Measurements from ENCODE around the gene CCP110.

The CCP110 gene

DNA sequence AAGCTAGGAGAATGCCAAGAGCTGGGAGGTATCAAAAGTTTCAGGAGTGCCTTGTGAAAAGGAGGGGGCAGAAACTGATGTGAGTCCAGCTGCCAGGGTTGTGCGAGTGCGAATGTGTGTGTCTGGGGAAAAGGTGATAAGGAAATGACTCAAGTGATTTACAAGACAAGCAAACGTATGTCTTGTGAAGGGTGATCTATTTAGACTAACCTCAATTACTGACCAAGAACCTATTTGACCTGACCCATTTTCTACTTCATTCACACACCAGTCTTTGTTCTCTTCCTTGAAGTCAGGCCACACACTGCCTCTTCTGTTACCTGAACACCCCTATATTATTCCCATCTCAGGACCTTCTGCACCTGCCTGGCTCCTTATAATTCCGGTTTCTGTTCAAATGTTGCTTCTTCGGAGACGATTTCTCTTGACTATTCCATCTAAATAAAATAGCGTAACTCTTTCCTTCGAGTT is 2.8 kb upstream of the CCP110 start:
- TF ChIP-seq CTCF (IDR thresholded peaks at IDR 0.05; ENCODE audit: control insufficient read depth, extremely low read depth, insufficient read depth) = no peak
- H3K4me3 ChIP-seq (ENCODE audit: low read depth, low read length) = peak overlapping the region; percentile 83
- DNase-seq (ENCODE audit: low read depth) = no peak

GRCh38 chr16:19521471-19522396 is 2.0 kb upstream of the CCP110 start, which contains the start of gene GDE1:
TSS of gene GDE1 (minus strand) at chr16:19522098. CDS start at chr16:19521964, 134 bp downstream.
- TF ChIP-seq CTCF (IDR thresholded peaks at IDR 0.05; ENCODE audit: control insufficient read depth, extremely low read depth, insufficient read depth) = peak; percentile 56

GRCh38 chr16:19522397-19522732 is 1.4 kb upstream of the CCP110 start:
- no peak for TF ChIP-seq CTCF (IDR thresholded peaks at IDR 0.05; ENCODE audit: control insufficient read depth, extremely low read depth, insufficient read depth)
- peak overlapping the region; percentile 83 for H3K4me3 ChIP-seq (ENCODE audit: low read depth, low read length)
- no peak for DNase-seq (ENCODE audit: low read depth)

More at GRCh38 chr16:19521471-19522396, 2.0 kb upstream of the CCP110 start, which contains the start of gene GDE1:
- DNase-seq (ENCODE audit: low read depth) = peak; percentile 56
- peak within 1 kb of the TSS; percentile 83 for H3K4me3 ChIP-seq (ENCODE audit: low read depth, low read length)

GRCh38 chr16:19522760-19523159 is 982 bp upstream of the CCP110 start:
- H3K4me3 ChIP-seq (ENCODE audit: low read depth, low read length) = no peak overlapping the region
- DNase-seq (ENCODE audit: low read depth) = no peak
- TF ChIP-seq CTCF (IDR thresholded peaks at IDR 0.05; ENCODE audit: control insufficient read depth, extremely low read depth, insufficient read depth) = no peak

DNA sequence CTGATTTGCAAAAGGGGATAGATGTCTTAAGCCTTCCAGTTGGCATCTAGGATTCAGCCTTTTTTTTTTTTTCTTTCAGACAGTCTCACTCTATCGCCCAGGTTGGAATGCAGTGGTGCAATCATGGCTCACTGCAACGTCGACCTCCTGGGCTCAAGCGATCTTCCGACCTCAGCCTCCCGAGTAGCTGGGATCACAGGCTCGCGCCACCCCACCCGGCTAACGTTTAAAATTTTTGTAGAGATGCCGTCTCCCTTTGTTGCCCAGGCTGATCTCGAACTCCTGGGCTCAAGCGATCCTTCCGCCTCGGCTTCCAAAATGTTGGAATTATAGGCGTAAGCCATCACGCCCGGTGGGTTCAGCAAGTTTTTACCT is 571 bp upstream of the CCP110 start:
- H3K4me3 ChIP-seq (ENCODE audit: low read depth, low read length) = peak overlapping the region; percentile 24
- no peak for DNase-seq (ENCODE audit: low read depth)
- no peak for TF ChIP-seq CTCF (IDR thresholded peaks at IDR 0.05; ENCODE audit: control insufficient read depth, extremely low read depth, insufficient read depth)

DNA sequence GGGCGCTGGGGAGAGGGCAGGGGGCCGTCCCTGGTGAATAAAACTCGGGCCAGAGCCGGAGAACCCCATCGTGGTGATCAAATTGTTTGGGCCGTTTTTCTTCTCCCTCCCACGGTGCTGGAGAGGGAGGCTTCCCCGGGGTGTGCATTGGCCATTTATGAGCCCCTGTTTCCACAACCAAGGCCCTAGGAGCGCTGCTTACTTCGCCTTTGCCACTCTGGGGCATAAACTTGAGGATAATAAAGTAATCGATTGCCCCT is 544 bp downstream of the CCP110 start:
- TF ChIP-seq CTCF (IDR thresholded peaks at IDR 0.05; ENCODE audit: control insufficient read depth, extremely low read depth, insufficient read depth) = no peak
- peak overlapping the region; percentile 96 for H3K4me3 ChIP-seq (ENCODE audit: low read depth, low read length)
- no peak for DNase-seq (ENCODE audit: low read depth)
